GM04503 (cell line): ENCODE data around the gene TOM1.
"Not testable (repeated sequence)": the region's sequence is repeated elsewhere in the genome, so short reads cannot be mapped to it uniquely, and the experiment has no call there.

ENCODE experiments used
- DNase-seq: peaks from one replicate; pipeline ENCODE4 v3.0.0-alpha.2; 2012; ENCODE audit warnings: low read depth

TOM1 gene

GRCh38 chr22:35396622-35397021 is 96.9 kb downstream of the TOM1 start:
- DNase-seq, result not testable (repeated sequence)

- no peak for DNase-seq
Measured at GRCh38 chr22:35397095-35397904, 97.6 kb downstream of the TOM1 start.
